Esophagus muscularis mucosa (tissue), 4 donors: ENCODE results near the gene F7.

Experiments used
- EP300 ChIP-seq: sonication (generic); formaldehyde crosslinking; IDR thresholded peaks from one replicate; pipeline ENCODE4 v1.6.1; 2017; ENCODE audit warnings: antibody characterized with exemption
- POLR2A ChIP-seq: fragments of 450-650 bp; IDR thresholded peaks from one replicate; pipeline ENCODE4 v1.6.1; 2017; ENCODE audit warnings: antibody characterized with exemption, moderate library complexity, mild to moderate bottlenecking, low read depth
- TF ChIP-seq, protein P1 (sequence below), 3 experiments: fragments of 200-600 bp in 2 of 3; fragments of 450-650 bp in 1 of 3; sonication (generic) in 2 of 3; IDR thresholded peaks; one replicate each; pipeline ENCODE4 v1.5.1; 2017 to 2019; ENCODE audit warnings: antibody characterized with exemption in 3 of 3, mild to moderate bottlenecking in 2 of 3, moderate library complexity in 1 of 3

DNA sequence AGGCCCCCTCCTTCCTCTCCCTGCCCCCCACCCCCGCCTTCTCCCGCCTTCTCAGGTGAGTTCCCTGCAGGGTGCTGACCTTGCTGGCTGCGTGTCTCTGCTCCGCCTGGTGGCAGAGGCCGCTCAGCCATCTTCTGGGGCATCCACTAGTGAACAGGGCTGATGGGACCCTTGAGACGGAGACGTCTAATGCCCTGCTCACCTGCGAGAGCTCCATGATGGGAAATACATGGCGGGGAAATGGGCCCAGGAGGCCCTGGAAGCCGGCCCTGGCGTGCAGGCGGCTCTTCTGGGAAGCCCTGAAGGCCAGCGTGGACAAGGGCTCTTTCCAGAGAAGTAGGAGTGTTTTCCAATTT lies 15.2 kb upstream of the F7 start:
- TF ChIP-seq, protein P1, sequence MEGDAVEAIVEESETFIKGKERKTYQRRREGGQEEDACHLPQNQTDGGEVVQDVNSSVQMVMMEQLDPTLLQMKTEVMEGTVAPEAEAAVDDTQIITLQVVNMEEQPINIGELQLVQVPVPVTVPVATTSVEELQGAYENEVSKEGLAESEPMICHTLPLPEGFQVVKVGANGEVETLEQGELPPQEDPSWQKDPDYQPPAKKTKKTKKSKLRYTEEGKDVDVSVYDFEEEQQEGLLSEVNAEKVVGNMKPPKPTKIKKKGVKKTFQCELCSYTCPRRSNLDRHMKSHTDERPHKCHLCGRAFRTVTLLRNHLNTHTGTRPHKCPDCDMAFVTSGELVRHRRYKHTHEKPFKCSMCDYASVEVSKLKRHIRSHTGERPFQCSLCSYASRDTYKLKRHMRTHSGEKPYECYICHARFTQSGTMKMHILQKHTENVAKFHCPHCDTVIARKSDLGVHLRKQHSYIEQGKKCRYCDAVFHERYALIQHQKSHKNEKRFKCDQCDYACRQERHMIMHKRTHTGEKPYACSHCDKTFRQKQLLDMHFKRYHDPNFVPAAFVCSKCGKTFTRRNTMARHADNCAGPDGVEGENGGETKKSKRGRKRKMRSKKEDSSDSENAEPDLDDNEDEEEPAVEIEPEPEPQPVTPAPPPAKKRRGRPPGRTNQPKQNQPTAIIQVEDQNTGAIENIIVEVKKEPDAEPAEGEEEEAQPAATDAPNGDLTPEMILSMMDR (IDR thresholded peaks at IDR 0.05) = no peak
- no peak for TF ChIP-seq POLR2A
- TF ChIP-seq EP300 = no peak
